PC-9 (cell line): ENCODE measurements around the gene ISLR2.

Experiments
- EZH2 ChIP-seq: fragments of 200-600 bp; sonication (generic); IDR thresholded peaks from 2 replicates; pipeline ENCODE4 v1.8.0; 2017; ENCODE audit warnings: antibody characterized with exemption, low read depth
- TF ChIP-seq, protein P1 (sequence below): fragments of 200-600 bp; sonication (generic); conservative IDR thresholded peaks from 2 replicates; pipeline ENCODE4 v1.6.1; 2017; ENCODE audit warnings: mixed run types, antibody characterized with exemption, mild to moderate bottlenecking, moderate library complexity

DNA sequence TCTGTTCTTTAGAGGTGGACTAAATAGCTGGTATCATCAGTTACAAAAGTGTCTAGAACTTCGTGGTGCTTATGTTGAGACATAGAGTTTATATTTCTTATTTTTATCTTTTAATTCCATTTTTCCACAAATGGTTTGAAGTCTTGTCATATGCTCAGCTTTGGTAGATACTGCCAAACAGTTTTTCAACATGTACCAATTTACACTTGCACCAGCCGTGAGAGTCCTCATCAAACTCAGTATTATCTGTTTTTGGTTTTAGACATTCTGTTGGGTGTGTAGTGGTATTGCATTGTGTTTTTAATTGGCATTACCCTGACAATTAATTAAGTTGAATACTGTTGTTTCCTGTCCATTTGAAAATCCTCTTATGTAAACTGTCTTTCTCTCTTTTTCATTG is 16.7 kb downstream of the ISLR2 start:
- TF ChIP-seq, protein P1, sequence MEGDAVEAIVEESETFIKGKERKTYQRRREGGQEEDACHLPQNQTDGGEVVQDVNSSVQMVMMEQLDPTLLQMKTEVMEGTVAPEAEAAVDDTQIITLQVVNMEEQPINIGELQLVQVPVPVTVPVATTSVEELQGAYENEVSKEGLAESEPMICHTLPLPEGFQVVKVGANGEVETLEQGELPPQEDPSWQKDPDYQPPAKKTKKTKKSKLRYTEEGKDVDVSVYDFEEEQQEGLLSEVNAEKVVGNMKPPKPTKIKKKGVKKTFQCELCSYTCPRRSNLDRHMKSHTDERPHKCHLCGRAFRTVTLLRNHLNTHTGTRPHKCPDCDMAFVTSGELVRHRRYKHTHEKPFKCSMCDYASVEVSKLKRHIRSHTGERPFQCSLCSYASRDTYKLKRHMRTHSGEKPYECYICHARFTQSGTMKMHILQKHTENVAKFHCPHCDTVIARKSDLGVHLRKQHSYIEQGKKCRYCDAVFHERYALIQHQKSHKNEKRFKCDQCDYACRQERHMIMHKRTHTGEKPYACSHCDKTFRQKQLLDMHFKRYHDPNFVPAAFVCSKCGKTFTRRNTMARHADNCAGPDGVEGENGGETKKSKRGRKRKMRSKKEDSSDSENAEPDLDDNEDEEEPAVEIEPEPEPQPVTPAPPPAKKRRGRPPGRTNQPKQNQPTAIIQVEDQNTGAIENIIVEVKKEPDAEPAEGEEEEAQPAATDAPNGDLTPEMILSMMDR, result no peak
- TF ChIP-seq EZH2, result no peak
